ENCODE data around the gene ZNF778. TPM values are rescaled to one million over a fixed set of nuclear protein-coding genes. Genes with fewer than 3 reads are reported as not detected.
A peak's percentile ranks its signal among the peaks of the same experiment; 100 is the strongest.
"Not testable (repeated sequence)": the region's sequence is repeated elsewhere in the genome, so short reads cannot be mapped to it uniquely, and the experiment has no call there.

The ZNF778 gene
- total RNA-seq, 2 experiments from 2014 or later = 6.6 to 6.8 TPM

GRCh38 chr16:89248196-89248982 lies 30.9 kb downstream of the ZNF778 start:
- peaks cover 4% of the 10 kb centered on the region for H3K36me3 Mint-ChIP-seq (ENCODE audit: low read depth)
- H3K4me1 Mint-ChIP-seq = peaks cover 10% of the 10 kb centered on the region
- H3K27ac Mint-ChIP-seq = no peak overlapping the region
- POLR2A ChIA-PET = interaction anchor here (1.3 kb wide), 1 partner anchor 31 kb away, joined by 5 read pairs; the partner anchor contains the start of gene ZNF778
- H3K4me3 Mint-ChIP-seq = peak overlapping the region; percentile 69
- CTCF ChIA-PET = interaction anchor here (0.8 kb wide), 1 partner anchor 41 kb away, joined by 3 read pairs; no protein-coding TSS in a partner anchor
- H3K27me3 Mint-ChIP-seq = peaks cover 3% of the 10 kb centered on the region
- no peak for DNase-seq
- peaks cover 7% of the 10 kb centered on the region for H3K9me3 Mint-ChIP-seq

- CTCF ChIA-PET = interaction anchor here (1.4 kb wide), 1 partner anchor 13 kb away, joined by 4 read pairs; no protein-coding TSS in a partner anchor
- peaks cover 8% of the 10 kb centered on the region for H3K36me3 Mint-ChIP-seq (ENCODE audit: low read depth)
- peaks cover 29% of the 10 kb centered on the region for H3K27me3 Mint-ChIP-seq
- peaks cover 17% of the 10 kb centered on the region for H3K4me1 Mint-ChIP-seq
- H3K27ac Mint-ChIP-seq = no peak overlapping the region
- no peak overlapping the region for H3K4me3 Mint-ChIP-seq
- no peak for DNase-seq
- POLR2A ChIA-PET = interaction anchor here (0.7 kb wide), 1 partner anchor 24 kb away, joined by 3 read pairs; no protein-coding TSS in a partner anchor
- H3K9me3 Mint-ChIP-seq = peaks cover 7% of the 10 kb centered on the region
These were observed 36.2 kb downstream of the ZNF778 start for GRCh38 chr16:89253548-89254287.

GRCh38 chr16:89256651-89257254 lies 39.2 kb downstream of the ZNF778 start:
- POLR2A ChIA-PET = interaction anchor here (1.0 kb wide), 1 partner anchor 16 kb away, joined by 4 read pairs; no protein-coding TSS in a partner anchor
- Mint-ChIP-seq H3K27ac (no peak overlapping the region), H3K36me3 (ENCODE audit: low read depth) (peaks cover 4% of the 10 kb centered on the region), H3K4me3 (peak overlapping the region; percentile 62), H3K9me3 (no peaks in the 10 kb centered on the region), H3K4me1 (peaks cover 17% of the 10 kb centered on the region), H3K27me3 (peaks cover 32% of the 10 kb centered on the region)
- peak; percentile 78 for DNase-seq
- CTCF ChIA-PET = no interaction called here

- peaks cover 32% of the 10 kb centered on the region for H3K27me3 Mint-ChIP-seq
- H3K4me3 Mint-ChIP-seq = peak overlapping the region; percentile 56
- H3K9me3 Mint-ChIP-seq = no peaks in the 10 kb centered on the region
- no peak overlapping the region for H3K27ac Mint-ChIP-seq
- CTCF ChIA-PET = no interaction called here
- POLR2A ChIA-PET = interaction anchor here (1.0 kb wide), 1 partner anchor 17 kb away, joined by 4 read pairs; no protein-coding TSS in a partner anchor
- DNase-seq = no peak
- peaks cover 4% of the 10 kb centered on the region for H3K36me3 Mint-ChIP-seq (ENCODE audit: low read depth)
- peaks cover 17% of the 10 kb centered on the region for H3K4me1 Mint-ChIP-seq
These were observed 39.8 kb downstream of the ZNF778 start for GRCh38 chr16:89257281-89257731.

- ChIA-PET POLR2A (no interaction called here), CTCF (no interaction called here)
- H3K27me3 Mint-ChIP-seq = peaks cover 32% of the 10 kb centered on the region
- H3K36me3 Mint-ChIP-seq (ENCODE audit: low read depth) = peaks cover 4% of the 10 kb centered on the region
- peak overlapping the region; percentile 56 for H3K4me3 Mint-ChIP-seq
- no peaks in the 10 kb centered on the region for H3K9me3 Mint-ChIP-seq
- peak overlapping the region; percentile 6 for H3K27ac Mint-ChIP-seq
- no peak for DNase-seq
- H3K4me1 Mint-ChIP-seq = peaks cover 17% of the 10 kb centered on the region
These were observed 40.4 kb downstream of the ZNF778 start for GRCh38 chr16:89257757-89258465.

GRCh38 chr16:89259901-89260300 lies 42.4 kb downstream of the ZNF778 start:
- DNase-seq; CTCF ChIA-PET; H3K4me3 Mint-ChIP-seq; H3K9me3 Mint-ChIP-seq; H3K27ac Mint-ChIP-seq; H3K36me3 Mint-ChIP-seq (ENCODE audit: low read depth): not testable (repeated sequence)
- POLR2A ChIA-PET = interaction anchor here (1.0 kb wide), 1 partner anchor 13 kb away, joined by 3 read pairs; no protein-coding TSS in a partner anchor
- Mint-ChIP-seq H3K4me1 (peaks cover 17% of the 10 kb centered on the region), H3K27me3 (peaks cover 29% of the 10 kb centered on the region)

- POLR2A ChIA-PET = interaction anchor here (0.8 to 1.3 kb wide), 2 partner anchors 52 to 395 kb away, joined by 3 read pairs; no protein-coding TSS in a partner anchor
- H3K27me3 Mint-ChIP-seq = peaks cover 18% of the 10 kb centered on the region
- peaks cover 10% of the 10 kb centered on the region for H3K4me1 Mint-ChIP-seq
- CTCF ChIA-PET = no interaction called here
- H3K9me3 Mint-ChIP-seq = no peaks in the 10 kb centered on the region
- DNase-seq = no peak
- peaks cover 5% of the 10 kb centered on the region for H3K36me3 Mint-ChIP-seq (ENCODE audit: low read depth)
- no peak overlapping the region for H3K27ac Mint-ChIP-seq
- H3K4me3 Mint-ChIP-seq = no peak overlapping the region
These were observed 44.4 kb downstream of the ZNF778 start for GRCh38 chr16:89261691-89262563.

- H3K36me3 Mint-ChIP-seq (ENCODE audit: low read depth) = peaks cover 21% of the 10 kb centered on the region
- H3K4me1 Mint-ChIP-seq = no peaks in the 10 kb centered on the region
- no peak for DNase-seq
- no peaks in the 10 kb centered on the region for H3K9me3 Mint-ChIP-seq
- no peaks in the 10 kb centered on the region for H3K27me3 Mint-ChIP-seq
- no peak overlapping the region for H3K4me3 Mint-ChIP-seq
- CTCF ChIA-PET = no interaction called here
- POLR2A ChIA-PET = no interaction called here
- no peak overlapping the region for H3K27ac Mint-ChIP-seq
These were observed 47.5 kb downstream of the ZNF778 start for GRCh38 chr16:89264800-89265550.

GRCh38 chr16:89265647-89266046 lies 48.1 kb downstream of the ZNF778 start:
- ChIA-PET CTCF (no interaction called here), POLR2A (no interaction called here)
- Mint-ChIP-seq H3K4me1 (no peaks in the 10 kb centered on the region), H3K27ac (no peak overlapping the region), H3K4me3 (no peak overlapping the region), H3K36me3 (ENCODE audit: low read depth) (peaks cover 25% of the 10 kb centered on the region), H3K9me3 (no peaks in the 10 kb centered on the region), H3K27me3 (no peaks in the 10 kb centered on the region)
- DNase-seq = no peak

GRCh38 chr16:89266521-89267134 lies 49.1 kb downstream of the ZNF778 start:
- Mint-ChIP-seq H3K9me3 (no peaks in the 10 kb centered on the region), H3K27ac (no peak overlapping the region), H3K36me3 (ENCODE audit: low read depth) (peaks cover 31% of the 10 kb centered on the region), H3K27me3 (no peaks in the 10 kb centered on the region), H3K4me1 (no peaks in the 10 kb centered on the region), H3K4me3 (no peak overlapping the region)
- ChIA-PET POLR2A (no interaction called here), CTCF (no interaction called here)
- no peak for DNase-seq

- CTCF ChIA-PET, H3K4me1 Mint-ChIP-seq, H3K27me3 Mint-ChIP-seq, POLR2A ChIA-PET, H3K27ac Mint-ChIP-seq, DNase-seq, H3K9me3 Mint-ChIP-seq, H3K4me3 Mint-ChIP-seq: not testable (repeated sequence)
- H3K36me3 Mint-ChIP-seq (ENCODE audit: low read depth) = peaks cover 39% of the 10 kb centered on the region
These were observed 50.2 kb downstream of the ZNF778 start for GRCh38 chr16:89267746-89268145.
